Embryonic facial prominence (tissue), 1 donor: ENCODE data around the gene VPS33A.
"Not testable (repeated sequence)": the region's sequence is repeated elsewhere in the genome, so short reads cannot be mapped to it uniquely, and the experiment has no call there.

Experiments used
- DNase-seq: peaks from one replicate; pipeline ENCODE4 v3.0.0-alpha.2; 2016; ENCODE audit errors: extremely low spot score

Gene VPS33A

DNA sequence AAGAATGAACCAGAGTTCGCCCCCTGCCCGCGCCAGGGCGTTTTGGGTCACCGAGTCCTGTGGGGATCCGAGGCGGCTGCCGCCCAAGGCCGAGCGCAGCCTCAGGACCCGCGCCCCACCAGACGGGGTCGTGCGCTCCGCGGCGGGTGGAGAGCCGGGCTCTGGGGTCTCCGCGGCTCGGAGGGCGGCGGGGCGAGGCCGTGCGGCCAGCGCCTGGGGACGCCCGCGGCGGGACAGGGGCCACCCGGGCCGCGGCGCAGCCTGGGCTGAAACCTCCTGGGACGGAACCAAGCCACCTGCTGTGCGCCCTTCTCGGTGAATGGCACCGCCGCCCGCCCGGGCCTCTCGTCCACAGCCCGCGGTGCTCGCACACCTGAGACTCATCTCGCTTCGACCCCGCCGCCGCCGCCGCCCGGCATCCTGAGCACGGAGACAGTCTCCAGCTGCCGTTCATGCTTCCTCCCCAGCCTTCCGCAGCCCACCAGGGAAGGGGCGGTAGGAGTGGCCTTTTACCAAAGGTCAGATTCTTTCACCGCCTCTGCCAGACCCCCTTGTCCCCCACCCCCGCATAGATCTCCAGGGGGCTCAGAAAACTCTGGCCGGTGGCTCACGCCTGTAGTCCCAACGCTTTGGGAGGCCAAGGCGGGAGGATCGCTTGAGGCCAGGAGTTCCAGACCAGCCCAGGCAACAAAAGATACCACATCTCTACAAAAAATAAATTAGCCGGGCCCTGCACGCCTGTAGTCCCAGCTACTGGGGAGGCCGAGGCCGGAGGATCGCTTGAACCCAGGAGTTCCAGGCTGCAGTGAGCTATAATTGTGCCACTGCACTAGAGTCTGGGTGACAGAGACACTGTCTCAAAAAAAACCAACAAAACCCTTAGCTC, 61.9 kb downstream of the VPS33A start:
- DNase-seq, result no peak

DNA sequence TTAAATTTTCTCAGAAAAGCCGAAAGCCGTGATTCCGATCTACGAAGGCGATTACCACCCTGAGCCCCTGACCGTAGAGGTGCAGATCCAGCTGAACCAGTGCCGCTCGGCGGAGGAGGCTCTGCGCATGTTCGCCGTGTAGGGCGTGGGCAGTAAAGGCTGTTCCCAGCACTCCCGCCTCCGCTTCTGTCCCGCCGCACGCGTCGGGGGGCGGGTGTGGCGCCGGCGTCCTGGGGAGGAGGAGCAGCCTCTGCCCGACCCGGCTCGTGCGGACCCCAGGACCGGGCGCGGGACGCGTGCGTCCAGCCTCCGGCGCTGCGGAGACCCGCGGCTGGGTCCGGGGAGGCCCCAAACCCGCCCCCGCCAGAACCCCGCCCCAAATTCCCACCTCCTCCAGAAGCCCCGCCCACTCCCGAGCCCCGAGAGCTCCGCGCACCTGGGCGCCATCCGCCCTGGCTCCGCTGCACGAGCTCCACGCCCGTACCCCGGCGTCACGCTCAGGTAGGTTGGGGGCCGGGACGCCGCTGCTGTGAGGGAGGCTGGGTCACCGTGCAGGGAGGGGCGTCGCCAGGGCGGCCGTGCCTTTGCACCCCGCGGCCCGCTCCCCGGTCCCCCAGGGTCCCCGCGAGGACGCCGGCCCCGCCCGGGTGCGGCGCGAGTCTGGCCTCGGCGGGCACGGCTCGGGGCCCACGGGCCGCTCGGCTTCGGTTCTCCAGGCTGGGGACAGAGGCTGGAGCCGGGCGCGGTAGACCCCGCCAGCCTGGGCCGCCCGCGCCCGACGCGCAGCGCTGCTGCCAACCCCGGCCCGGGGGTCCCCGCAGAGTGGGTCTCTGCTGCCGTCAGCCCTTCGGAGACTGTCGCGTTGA, 62.8 kb downstream of the VPS33A start, which contains the start of gene B3GNT4:
B3GNT4 (plus strand) TSS at position 409 of the 866 bp plus-strand sequence. CDS start 910 bp downstream, outside the sequence.
- no peak for DNase-seq

DNA sequence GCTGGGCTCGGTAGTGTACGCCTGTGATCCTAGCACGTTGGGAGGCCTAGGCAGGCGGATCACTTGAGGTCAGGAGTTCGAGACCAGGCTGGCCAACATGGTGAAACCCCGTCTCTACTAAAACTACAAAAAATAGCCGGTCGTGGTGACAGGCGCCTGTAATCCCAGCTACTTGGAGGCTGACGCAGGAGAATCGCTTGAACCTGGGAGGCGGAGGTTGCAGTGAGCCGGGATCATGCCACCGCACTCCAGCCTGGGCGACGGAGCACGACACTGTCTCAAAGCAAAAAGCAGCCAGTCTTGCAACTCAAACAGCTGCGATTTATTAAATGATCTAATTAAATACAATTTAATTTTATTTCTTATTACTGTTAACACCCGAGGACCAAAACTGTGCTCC, 63.5 kb downstream of the VPS33A start:
- not testable (repeated sequence) for DNase-seq

DNA sequence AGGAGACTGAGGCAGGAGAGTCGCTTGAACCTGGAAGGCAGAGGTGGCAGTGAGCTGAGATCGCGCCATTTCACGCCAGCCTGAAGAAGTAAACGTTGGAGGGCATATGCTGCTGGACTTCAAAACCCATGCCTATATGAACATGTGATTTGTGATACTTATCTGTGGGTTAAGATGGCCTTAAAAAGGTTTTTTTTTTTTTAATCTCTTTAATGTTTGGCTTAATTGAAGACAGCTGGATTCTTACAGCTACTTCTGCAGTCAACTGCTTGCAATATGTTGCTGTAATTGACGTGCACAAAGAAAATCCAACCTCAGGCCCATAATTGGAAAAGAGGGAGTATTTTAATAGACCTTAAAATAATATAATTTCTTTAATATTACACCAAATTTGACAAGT, 64.3 kb downstream of the VPS33A start:
- DNase-seq, result no peak

DNA sequence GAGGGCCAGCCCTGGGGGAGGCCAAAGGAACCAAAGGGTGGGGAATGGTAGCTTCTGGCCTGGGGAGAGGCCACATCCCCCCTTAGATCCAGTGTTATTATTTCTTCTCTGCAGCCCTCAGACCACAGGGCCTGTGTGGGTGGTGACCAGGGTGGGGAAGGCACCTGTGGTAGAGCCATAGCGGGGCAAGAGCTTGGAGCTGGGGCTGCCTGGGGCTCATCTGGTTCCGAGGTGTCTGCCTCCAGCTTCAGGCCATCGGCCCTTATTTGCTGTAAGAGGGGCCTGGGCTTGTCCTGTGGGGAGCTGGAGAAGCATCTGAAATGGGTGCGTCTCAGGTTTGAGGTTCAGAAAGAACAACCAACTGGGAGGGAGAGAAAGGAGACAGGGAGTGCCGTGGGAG, 64.9 kb downstream of the VPS33A start:
- DNase-seq, result no peak

DNA sequence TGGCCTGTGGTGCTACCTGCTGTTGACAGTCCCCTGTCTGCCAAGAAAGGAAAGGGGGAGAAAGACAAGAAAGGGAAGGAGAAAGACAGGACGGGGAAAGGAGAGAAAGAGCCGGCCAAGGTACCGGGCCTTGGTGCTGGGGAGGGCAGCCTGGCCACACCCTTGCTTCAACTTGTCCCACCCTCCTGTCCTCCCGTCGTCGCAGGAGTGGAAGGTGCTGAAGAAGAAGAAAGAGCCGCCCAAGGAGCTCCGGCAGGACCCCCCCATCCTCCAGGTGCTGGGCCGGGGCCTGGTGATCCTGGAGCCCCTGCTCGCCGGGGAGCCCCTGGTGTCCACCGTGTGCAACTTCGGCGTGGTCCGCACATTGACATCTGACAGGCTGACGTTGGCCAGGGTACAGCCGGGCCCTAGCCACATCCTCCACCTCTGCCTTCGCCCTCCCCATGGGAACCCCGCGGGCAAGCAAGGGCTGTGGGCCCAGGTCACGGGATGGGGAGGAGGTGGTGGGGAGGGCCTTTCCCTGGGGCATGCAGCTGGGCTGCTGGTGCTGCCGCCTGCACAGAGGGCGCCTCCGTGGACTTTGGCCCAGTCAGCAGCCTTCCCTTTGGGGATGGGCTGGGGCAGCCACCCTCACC, 65.6 kb downstream of the VPS33A start:
- no peak for DNase-seq

DNA sequence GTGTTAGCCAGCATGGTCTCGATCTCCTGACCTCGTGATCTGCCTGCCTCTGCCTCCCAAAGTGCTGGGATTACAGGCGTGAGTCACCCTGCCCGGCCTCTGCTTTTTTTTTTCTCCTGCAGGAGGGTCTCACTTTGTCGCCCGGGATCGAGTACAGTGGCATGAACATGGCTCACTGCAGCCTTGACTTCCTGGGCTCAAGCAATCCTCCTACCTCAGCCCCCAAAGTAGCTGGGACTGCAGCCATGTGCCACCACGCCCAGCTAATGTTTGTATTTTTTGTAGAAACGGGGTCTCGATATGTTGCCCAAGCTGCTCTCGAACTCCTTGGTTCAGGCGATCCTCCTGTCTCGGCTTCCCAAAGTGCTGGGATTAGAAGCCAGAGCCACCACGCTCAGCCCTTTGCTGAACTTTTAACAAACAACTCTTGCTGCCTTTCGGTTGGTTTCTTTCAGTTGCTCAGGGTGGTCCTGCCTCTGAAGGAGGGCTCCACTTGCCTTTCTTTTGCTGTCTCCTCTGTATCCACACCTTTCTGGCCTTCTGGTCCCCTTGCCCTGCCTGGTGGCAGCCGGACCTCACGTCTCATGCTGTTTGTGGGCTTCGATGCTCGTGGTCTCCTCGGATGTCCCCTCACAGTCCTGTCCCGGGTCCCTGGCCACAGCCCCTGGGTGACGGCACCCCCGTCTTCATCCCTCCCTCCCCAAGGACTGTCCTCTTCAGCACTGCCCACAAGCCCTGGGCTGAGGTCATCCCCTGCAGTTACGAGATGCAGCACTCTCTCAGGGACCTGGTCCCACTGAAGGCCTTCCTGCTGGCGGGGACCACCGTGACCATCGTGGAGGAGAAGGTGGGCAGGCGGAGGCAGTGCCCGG, 66.6 kb downstream of the VPS33A start:
- DNase-seq, result no peak

- no peak for DNase-seq
Observed at GRCh38 chr12:122197612-122197966, 68.7 kb downstream of the VPS33A start.

GRCh38 chr12:122195405-122195804, 70.9 kb downstream of the VPS33A start:
- DNase-seq, result no peak

DNA sequence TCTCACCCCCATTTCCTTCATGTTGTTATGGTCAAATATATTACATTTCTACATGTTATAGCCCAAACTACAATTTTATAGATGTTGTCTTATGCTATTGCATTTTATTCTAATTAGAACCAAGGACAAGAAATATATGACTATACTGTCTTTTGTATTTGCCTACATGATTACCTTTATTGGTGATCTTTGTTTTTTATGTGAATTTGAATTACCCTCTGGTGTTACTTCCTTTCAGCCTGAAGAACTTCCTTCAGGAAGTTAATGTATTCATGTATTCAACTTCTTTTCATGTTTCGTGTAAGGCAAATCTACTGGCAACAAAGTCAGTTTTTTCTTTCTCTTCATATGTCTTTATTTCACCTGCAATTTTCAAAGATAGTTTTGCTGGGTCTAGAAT, 71.5 kb downstream of the VPS33A start:
- no peak for DNase-seq

DNA sequence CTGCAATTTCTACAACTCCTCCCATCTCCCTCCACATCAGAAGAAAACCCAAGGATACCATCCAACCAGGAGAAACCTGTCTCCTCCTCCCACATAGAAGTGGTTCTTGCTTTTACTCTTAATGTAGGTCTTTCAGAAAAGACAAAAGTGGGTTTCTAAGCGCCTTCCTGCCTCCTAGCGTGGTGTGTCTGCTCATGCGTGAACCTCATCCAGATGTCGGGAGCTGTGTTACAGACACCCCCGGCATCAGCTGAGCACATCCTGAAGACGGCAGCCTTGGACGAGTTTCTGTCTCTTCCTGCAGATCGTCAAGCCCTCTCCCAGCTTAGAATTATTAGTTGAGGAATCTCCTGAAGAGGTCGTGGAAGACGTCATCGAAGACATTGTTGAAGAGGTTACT, 73.9 kb downstream of the VPS33A start:
- DNase-seq, result no peak

DNA sequence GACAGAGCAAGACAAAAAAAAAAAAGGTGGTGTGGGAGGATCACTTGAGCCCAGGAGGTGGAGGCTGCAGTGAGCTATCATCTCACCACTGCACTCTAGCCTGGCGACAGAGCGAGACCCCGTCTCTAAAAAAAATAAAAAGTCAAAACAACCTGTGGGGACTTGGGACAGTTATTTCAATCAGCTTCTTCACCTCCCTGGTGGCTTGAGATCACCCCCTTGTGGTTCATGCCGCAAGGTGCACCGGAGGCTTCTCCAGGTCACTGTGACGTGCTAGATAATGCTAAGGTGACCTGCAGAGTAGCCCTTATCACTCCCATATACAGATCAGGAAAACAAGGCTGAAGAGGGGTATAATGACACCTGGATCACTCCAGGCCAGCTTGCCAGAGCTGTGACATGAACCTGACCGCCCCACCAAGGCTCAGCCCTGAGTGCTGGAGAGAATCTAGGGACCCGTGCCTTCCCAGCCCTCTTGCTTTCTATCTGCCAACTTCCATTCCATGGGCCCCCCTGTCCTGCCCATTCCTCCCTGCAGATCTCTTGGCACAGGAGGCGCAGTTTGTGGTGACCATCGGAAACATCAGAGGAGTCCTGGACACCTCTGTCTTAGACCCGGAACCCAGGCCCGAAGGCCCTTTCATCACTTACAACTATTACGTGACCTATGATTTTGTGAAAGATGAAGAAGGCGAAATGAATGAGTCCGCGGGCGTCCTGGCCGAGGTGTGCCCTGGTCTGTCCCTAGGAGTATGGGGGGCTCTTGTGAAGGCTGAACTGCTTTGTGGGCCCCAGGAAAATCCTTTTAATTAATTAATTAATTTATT, 75.2 kb downstream of the VPS33A start:
- DNase-seq, result no peak

- no peak for DNase-seq
Observed at GRCh38 chr12:122189626-122190475, 76.4 kb downstream of the VPS33A start.

GRCh38 chr12:122187466-122187865, 78.8 kb downstream of the VPS33A start:
- DNase-seq, result no peak

- no peak for DNase-seq
Observed at GRCh38 chr12:122185494-122186082, 80.7 kb downstream of the VPS33A start.

- DNase-seq, result no peak
Observed at GRCh38 chr12:122185079-122185478, 81.2 kb downstream of the VPS33A start.

GRCh38 chr12:122184517-122184916, 81.8 kb downstream of the VPS33A start:
- DNase-seq, result no peak

DNA sequence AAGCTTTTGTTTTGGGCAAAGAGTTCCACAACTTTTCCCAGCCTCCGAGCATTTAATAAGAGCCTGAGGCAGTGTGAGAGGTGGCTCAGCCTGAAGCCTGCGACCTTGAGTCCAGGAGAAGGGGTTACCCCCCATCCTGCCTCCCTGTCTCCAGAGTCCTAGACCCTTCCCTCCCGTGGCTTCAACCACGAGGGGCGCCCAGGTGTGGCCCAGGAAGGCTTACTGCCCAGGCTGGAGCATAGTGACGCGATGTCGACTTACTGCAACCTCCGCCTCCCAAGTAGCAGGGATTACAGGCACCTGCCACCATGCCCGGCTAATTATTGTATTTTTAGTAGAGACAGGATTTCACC, 82.7 kb downstream of the VPS33A start:
- no peak for DNase-seq
